HG03097 (cell line): Measurements from ENCODE around the gene VEGFA.

Source experiments
- ATAC-seq: cut with Tn5 transposase; IDR thresholded peaks from one replicate; pipeline ENCODE4 v1.9.1; 2021; ENCODE audit not compliant: unreplicated experiment, low FRiP score

The VEGFA gene

GRCh38 chr6:43782764-43783513 is 12.9 kb downstream of the VEGFA start:
- no peak for ATAC-seq

GRCh38 chr6:43784049-43784855 is 14.2 kb downstream of the VEGFA start:
- no peak for ATAC-seq

GRCh38 chr6:43785220-43785752 is 15.3 kb downstream of the VEGFA start:
- ATAC-seq: no peak

GRCh38 chr6:43785904-43786303 is 15.9 kb downstream of the VEGFA start:
- ATAC-seq: no peak

GRCh38 chr6:43786664-43787329 is 16.8 kb downstream of the VEGFA start:
- ATAC-seq: no peak

- ATAC-seq: no peak
Observed at GRCh38 chr6:43788301-43788700, 18.3 kb downstream of the VEGFA start.

GRCh38 chr6:43789447-43789846 is 19.4 kb downstream of the VEGFA start:
- ATAC-seq: no peak

GRCh38 chr6:43790031-43790430 is 20.0 kb downstream of the VEGFA start:
- no peak for ATAC-seq

GRCh38 chr6:43791745-43792422 is 21.9 kb downstream of the VEGFA start:
- ATAC-seq: no peak

GRCh38 chr6:43793154-43793874 is 23.3 kb downstream of the VEGFA start:
- no peak for ATAC-seq

GRCh38 chr6:43793875-43794242 is 23.8 kb downstream of the VEGFA start:
- no peak for ATAC-seq

- ATAC-seq: no peak
Observed at GRCh38 chr6:43795421-43795820, 25.4 kb downstream of the VEGFA start.

GRCh38 chr6:43796168-43796567 is 26.2 kb downstream of the VEGFA start:
- no peak for ATAC-seq

- no peak for ATAC-seq
Observed at GRCh38 chr6:43796903-43797890, 27.2 kb downstream of the VEGFA start.

GRCh38 chr6:43797919-43798318 is 27.9 kb downstream of the VEGFA start:
- no peak for ATAC-seq

GRCh38 chr6:43798688-43799444 is 28.9 kb downstream of the VEGFA start:
- ATAC-seq: no peak

GRCh38 chr6:43799551-43800297 is 29.7 kb downstream of the VEGFA start:
- ATAC-seq: no peak

GRCh38 chr6:43800298-43800623 is 30.2 kb downstream of the VEGFA start:
- no peak for ATAC-seq
